PFSK-1 (cell line): ENCODE measurements around the gene TAS1R2.

ENCODE experiments used
- TAF1 ChIP-seq: IDR thresholded peaks from 2 replicates; pipeline ENCODE4 v1.6.1; 2012; ENCODE audit warnings: low read length, control low read depth, borderline replicate concordance; ENCODE audit not compliant: insufficient read depth
- TF ChIP-seq, protein P1 (sequence below), 2 experiments: IDR thresholded peaks; 2 replicates each; pipeline versions ENCODE4 v1.6.1 to v1.8.0; 2011 to 2012; ENCODE audit warnings: low read depth in 2 of 2, low read length in 2 of 2, control low read depth in 1 of 2, inconsistent platforms in 1 of 2, mild to moderate bottlenecking in 1 of 2, moderate library complexity in 1 of 2; ENCODE audit not compliant: insufficient read depth in 1 of 2

GRCh38 chr1:18900303-18900841 is 40.9 kb upstream of the TAS1R2 start:
- no peak for TF ChIP-seq TAF1
- TF ChIP-seq, protein P1, sequence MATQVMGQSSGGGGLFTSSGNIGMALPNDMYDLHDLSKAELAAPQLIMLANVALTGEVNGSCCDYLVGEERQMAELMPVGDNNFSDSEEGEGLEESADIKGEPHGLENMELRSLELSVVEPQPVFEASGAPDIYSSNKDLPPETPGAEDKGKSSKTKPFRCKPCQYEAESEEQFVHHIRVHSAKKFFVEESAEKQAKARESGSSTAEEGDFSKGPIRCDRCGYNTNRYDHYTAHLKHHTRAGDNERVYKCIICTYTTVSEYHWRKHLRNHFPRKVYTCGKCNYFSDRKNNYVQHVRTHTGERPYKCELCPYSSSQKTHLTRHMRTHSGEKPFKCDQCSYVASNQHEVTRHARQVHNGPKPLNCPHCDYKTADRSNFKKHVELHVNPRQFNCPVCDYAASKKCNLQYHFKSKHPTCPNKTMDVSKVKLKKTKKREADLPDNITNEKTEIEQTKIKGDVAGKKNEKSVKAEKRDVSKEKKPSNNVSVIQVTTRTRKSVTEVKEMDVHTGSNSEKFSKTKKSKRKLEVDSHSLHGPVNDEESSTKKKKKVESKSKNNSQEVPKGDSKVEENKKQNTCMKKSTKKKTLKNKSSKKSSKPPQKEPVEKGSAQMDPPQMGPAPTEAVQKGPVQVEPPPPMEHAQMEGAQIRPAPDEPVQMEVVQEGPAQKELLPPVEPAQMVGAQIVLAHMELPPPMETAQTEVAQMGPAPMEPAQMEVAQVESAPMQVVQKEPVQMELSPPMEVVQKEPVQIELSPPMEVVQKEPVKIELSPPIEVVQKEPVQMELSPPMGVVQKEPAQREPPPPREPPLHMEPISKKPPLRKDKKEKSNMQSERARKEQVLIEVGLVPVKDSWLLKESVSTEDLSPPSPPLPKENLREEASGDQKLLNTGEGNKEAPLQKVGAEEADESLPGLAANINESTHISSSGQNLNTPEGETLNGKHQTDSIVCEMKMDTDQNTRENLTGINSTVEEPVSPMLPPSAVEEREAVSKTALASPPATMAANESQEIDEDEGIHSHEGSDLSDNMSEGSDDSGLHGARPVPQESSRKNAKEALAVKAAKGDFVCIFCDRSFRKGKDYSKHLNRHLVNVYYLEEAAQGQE (IDR thresholded peaks at IDR 0.05; ENCODE audit: insufficient read depth in 1 of 2, low read depth in 2 of 2, low read length in 2 of 2): no peak
